ENCODE data around the gene C10orf67.

GRCh38 chr10:23367896-23368595 lies 23.4 kb upstream of the C10orf67 start:
- TF ChIP-seq POLR2A (IDR thresholded peaks at IDR 0.05; ENCODE audit: low read length), result no peak
- no peak for TF ChIP-seq GATA1 (IDR thresholded peaks at IDR 0.05; ENCODE audit: low read depth, low read length)
